Left lung (tissue), 10 donors: ENCODE measurements around the gene DDC. TPM values are rescaled to one million over a fixed set of nuclear protein-coding genes. Genes with fewer than 3 reads are reported as not detected.

Source experiments
- ATAC-seq: fragments of 200-7000 bp; cut with Tn5 transposase; one replicate; pipeline ENCODE4 v1.9.1; 2020; ENCODE audit warnings: moderate library complexity
- DNase-seq, 4 donors: peaks; one replicate each; pipeline ENCODE4 v3.0.0-alpha.2; 2013 to 2020
- H3K27ac ChIP-seq, 2 donors: fragments of 200-600 bp; sonication (generic) in 1 of 2; one replicate each; pipeline versions ENCODE4 v1.5.0 to v1.8.0; 2020 to 2021
- H3K27me3 ChIP-seq, 2 donors: fragments of 200-600 bp; sonication (generic) in 1 of 2; one replicate each; pipeline versions ENCODE4 v1.5.0 to v1.8.0; 2020 to 2021
- H3K36me3 ChIP-seq, 2 donors: fragments of 200-600 bp; sonication (generic) in 1 of 2; one replicate each; pipeline versions ENCODE4 v1.5.0 to v1.8.0; 2020 to 2021
- H3K4me1 ChIP-seq, 2 donors: fragments of 200-600 bp; one replicate each; pipeline ENCODE4 v1.8.0; 2021
- H3K4me3 ChIP-seq, 2 donors: fragments of 200-600 bp; sonication (generic) in 1 of 2; one replicate each; pipeline versions ENCODE4 v1.5.0 to v1.8.0; 2020 to 2021; ENCODE audit warnings: mild to moderate bottlenecking in 1 of 2
- H3K9me3 ChIP-seq, 2 donors: fragments of 200-600 bp; sonication (generic) in 1 of 2; one replicate each; pipeline versions ENCODE4 v1.5.0 to v1.8.0; 2020 to 2021
- intact Hi-C, 2 donors: fragments of 100-400 bp; cut with DNase I; formaldehyde crosslinking; loops; one replicate each; pipeline versions ENCODE4 v1.11.2 to v1.14.2; 2022
- polyA plus RNA-seq, 6 donors: library from polyadenylated mRNA; unstranded; fragments of 120-200 nt; gene quantifications; one replicate each; pipeline ENCODE4 v1.2.1, GENCODE V29; 2013; ENCODE audit not compliant: insufficient read length in 6 of 6
- total RNA-seq, 2 donors: library from RNA; stranded (reverse); fragmentation: NEBNext Ultra II Directional; extraction: Animal tissue kit (Norgen Biotek cat#: 25700); gene quantifications; one replicate each; pipeline ENCODE4 v1.2.1, GENCODE V29; 2021
- TF ChIP-seq, protein P1 (sequence below), 2 donors: fragments of 200-600 bp; sonication (generic) in 1 of 2; IDR thresholded peaks; one replicate each; pipeline versions ENCODE4 v1.5.0 to v1.8.0; 2021; ENCODE audit warnings: antibody characterized with exemption in 2 of 2
- donor health status: DM: no; HTN: yes; CAD: no.
- donor health status: DM: no; HTN: no; CAD: no.

DDC gene
- total and polyA plus RNA-seq, 8 donors = 0.90 to 17.6 (median 9.2) TPM

DNA sequence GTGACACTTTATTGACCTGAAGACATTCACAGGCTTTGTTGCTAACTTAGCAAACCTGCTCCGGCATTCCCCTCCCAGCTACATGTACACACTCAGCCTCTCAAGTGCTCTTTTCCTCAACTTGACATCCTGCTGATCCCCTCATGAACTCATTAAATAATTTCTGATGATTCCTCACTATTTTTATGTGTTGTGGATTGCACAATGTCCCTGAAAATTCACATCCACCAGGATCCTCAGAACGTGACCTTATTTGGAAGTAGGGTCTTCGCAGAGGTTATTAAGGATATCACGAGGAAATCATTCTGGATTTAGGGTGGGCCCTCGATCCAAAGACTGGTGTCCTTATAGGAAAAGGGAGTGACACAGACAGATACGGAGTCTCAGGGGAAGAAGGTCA lies 142.3 kb downstream of the DDC start:
- Histone ChIP-seq H3K9me3 (no peaks in the 10 kb centered on the region), H3K27ac (no peak overlapping the region), H3K36me3 (no peaks in the 10 kb centered on the region), H3K4me3 (no peak overlapping the region), H3K27me3 (no peaks in the 10 kb centered on the region), H3K4me1 (peaks cover 0 to 4% of the 10 kb centered on the region in 2 donors)
- TF ChIP-seq, protein P1, sequence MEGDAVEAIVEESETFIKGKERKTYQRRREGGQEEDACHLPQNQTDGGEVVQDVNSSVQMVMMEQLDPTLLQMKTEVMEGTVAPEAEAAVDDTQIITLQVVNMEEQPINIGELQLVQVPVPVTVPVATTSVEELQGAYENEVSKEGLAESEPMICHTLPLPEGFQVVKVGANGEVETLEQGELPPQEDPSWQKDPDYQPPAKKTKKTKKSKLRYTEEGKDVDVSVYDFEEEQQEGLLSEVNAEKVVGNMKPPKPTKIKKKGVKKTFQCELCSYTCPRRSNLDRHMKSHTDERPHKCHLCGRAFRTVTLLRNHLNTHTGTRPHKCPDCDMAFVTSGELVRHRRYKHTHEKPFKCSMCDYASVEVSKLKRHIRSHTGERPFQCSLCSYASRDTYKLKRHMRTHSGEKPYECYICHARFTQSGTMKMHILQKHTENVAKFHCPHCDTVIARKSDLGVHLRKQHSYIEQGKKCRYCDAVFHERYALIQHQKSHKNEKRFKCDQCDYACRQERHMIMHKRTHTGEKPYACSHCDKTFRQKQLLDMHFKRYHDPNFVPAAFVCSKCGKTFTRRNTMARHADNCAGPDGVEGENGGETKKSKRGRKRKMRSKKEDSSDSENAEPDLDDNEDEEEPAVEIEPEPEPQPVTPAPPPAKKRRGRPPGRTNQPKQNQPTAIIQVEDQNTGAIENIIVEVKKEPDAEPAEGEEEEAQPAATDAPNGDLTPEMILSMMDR (IDR thresholded peaks at IDR 0.05) = no peak
- intact Hi-C loops = no loop called here
- ATAC-seq (peak; percentile 65), DNase-seq (no peak)

DNA sequence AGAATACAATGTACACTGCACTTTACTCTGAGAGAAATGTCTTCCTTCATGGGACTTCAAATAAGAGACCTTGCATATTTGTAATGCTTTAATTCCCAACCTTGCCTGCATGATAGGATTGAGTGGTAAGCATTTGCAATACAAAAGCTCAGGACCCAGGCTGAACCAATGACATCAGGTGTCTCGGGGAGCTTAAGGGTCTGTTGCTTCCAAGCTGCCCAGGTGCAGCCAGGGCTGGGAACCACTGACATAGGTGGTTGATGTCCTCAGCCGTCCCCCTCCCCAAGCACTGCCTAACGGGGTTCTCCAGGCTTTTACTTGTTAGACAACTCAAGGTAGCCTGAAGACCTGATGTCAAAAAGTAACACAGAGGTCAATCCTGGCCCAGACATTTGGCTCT lies 144.2 kb downstream of the DDC start:
- Histone ChIP-seq H3K27me3 (no peaks in the 10 kb centered on the region), H3K4me1 (peaks cover 0 to 23% of the 10 kb centered on the region in 2 donors), H3K4me3 (no peak overlapping the region), H3K36me3 (no peaks in the 10 kb centered on the region), H3K9me3 (no peaks in the 10 kb centered on the region), H3K27ac (no peak overlapping the region)
- DNase-seq = no peak
- intact Hi-C loops = no loop called here
- TF ChIP-seq, protein P1 (IDR thresholded peaks at IDR 0.05) = no peak
- ATAC-seq = no peak

DNA sequence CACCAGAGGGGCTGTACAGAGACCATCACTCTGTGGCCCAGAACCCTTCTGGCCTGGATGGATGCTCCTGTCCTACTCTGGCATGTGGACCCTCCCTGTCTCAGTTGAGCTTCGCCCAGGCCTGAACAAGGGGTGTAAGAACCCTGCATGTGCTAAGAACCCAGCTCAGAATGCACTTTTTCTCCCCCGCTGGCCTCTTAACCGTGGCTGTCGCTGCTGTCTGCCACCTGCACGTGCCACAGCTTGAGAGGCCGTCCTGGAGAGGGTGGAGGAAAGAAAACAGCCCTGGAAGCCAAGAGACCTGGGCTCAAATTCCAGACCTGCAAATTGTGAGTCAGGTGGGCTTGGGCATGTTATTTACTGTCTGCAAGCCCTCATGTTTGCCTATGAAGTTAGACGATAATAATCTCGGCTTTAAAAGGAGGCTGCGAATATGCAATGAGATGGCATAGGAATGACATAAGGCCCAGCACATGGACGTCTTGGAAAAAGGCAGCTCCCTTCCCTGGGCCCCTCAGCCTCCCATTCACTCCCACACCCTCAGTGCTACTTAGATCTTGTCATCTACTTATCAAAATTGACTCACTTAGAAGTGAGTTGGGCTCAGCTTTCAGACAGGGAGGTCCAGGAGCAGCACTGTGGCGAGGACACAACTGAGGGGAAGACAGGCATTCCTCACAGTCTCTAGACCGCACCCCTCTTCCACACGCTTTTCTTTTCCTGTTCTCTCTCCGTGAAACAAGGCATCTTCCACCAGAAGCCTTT lies 146.5 kb downstream of the DDC start:
- intact Hi-C loops = no loop called here
- no peak overlapping the region for H3K4me3 ChIP-seq
- TF ChIP-seq, protein P1 (IDR thresholded peaks at IDR 0.05) = no peak
- no peaks in the 10 kb centered on the region for H3K27me3 ChIP-seq
- peak; percentile 7 for ATAC-seq
- no peaks in the 10 kb centered on the region for H3K36me3 ChIP-seq
- H3K4me1 ChIP-seq = peaks cover 0 to 36% of the 10 kb centered on the region in 2 donors
- H3K27ac ChIP-seq = no peak overlapping the region
- no peak for DNase-seq
- no peaks in the 10 kb centered on the region for H3K9me3 ChIP-seq

DNA sequence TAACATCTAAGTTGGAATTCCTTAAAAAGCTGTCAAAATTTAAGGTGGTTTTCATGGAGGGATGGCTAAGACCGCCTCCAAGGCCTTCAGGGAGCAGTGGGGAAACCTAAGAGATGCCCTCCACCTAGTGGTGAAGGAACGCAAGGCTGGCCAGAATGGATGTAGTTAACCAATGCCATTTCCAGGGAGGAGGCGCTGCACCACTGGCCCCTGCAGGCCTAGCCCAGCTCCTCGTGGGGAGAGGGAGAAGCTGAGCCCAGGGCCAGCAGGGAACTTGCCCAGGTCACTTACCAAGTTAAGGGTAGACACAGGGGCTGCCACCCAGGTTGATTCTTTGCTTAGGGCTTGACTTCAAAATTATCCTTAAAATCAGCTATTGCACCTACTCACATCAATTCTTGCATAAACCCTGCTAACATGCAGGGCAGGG lies 147.1 kb downstream of the DDC start:
- TF ChIP-seq, protein P1 (IDR thresholded peaks at IDR 0.05) = peak; percentile 77 to 88
- DNase-seq (peak; percentile 29 to 82 (median 70)), ATAC-seq (peak; percentile 96)
- H3K27ac ChIP-seq = no peak overlapping the region
- no peaks in the 10 kb centered on the region for H3K27me3 ChIP-seq
- no peak overlapping the region for H3K4me3 ChIP-seq
- no peaks in the 10 kb centered on the region for H3K36me3 ChIP-seq
- H3K4me1 ChIP-seq = peaks cover 0 to 41% of the 10 kb centered on the region in 2 donors
- intact Hi-C loops = no loop called here
- H3K9me3 ChIP-seq = no peaks in the 10 kb centered on the region

DNA sequence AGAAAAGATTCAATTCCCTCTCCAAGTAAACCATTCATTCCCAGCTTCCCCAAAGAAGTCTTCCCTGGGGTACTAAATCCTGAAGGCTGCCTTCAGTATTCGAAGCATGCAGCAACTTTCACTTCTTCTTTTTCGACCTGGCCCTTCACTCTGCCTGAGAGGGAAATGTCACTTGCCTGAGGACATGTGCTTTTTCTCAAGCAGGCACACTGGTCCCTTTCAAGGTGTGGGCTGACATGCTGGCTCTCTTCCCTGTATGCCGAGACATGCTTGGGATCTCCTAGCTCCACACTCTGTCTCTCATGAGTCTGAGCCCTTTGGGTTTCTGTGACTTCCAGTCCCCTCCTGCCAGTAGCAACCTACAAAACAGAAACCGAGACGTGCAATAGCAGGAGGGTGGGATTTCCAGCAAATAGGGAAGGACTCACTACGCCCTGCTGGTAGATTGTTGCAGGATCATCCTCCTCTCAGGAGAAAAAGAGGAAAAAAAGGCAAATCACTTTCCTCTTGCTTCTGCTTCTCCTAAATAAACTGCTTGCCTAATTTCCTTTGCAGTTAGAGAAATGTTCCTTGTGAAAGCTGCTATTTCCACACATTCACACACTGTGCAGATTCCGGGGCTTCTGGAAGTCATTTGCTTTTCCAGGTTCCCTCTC lies 148.6 kb downstream of the DDC start:
- no peaks in the 10 kb centered on the region for H3K36me3 ChIP-seq
- peak overlapping the region in 1 of 2 donors; percentile 79 for H3K27ac ChIP-seq
- intact Hi-C loops = no loop called here
- ATAC-seq (peak; percentile 45), DNase-seq (no peak)
- TF ChIP-seq, protein P1 (IDR thresholded peaks at IDR 0.05) = peak in 1 of 2 donors; percentile 19
- H3K9me3 ChIP-seq = no peaks in the 10 kb centered on the region
- no peaks in the 10 kb centered on the region for H3K27me3 ChIP-seq
- H3K4me3 ChIP-seq = no peak overlapping the region
- H3K4me1 ChIP-seq = peaks cover 0 to 45% of the 10 kb centered on the region in 2 donors
